NT2/D1 (cell line): ENCODE results near the gene DDX5.

Experiments
- SUZ12 ChIP-seq: IDR thresholded peaks from 2 replicates; pipeline ENCODE4 v1.6.1; 2011; ENCODE audit not compliant: insufficient read length, insufficient read depth; ENCODE audit errors: extremely low read depth
- YY1 ChIP-seq: IDR thresholded peaks from 2 replicates; pipeline ENCODE4 v1.6.1; 2011; ENCODE audit not compliant: insufficient read length, insufficient read depth
- ZNF274 ChIP-seq: IDR thresholded peaks from 2 replicates; pipeline ENCODE4 v1.6.1; 2011; ENCODE audit warnings: mild to moderate bottlenecking, low read depth, low read length

- TF ChIP-seq ZNF274 = no peak
- TF ChIP-seq YY1 = no peak
- no peak for TF ChIP-seq SUZ12
Measured at GRCh38 chr17:64527914-64528313, 21.8 kb upstream of the DDX5 start.
